Esophagus squamous epithelium (tissue), 5 donors: ENCODE results near the gene IQSEC3. TPM values are rescaled to one million over a fixed set of nuclear protein-coding genes. Genes with fewer than 3 reads are reported as not detected.
"Not testable (repeated sequence)": the region's sequence is repeated elsewhere in the genome, so short reads cannot be mapped to it uniquely, and the experiment has no call there.

Experiments
- DNase-seq: peaks from one replicate; lab custom pipeline; 2025; lab: John Stamatoyannopoulos, UW
- H3K27ac ChIP-seq, 4 donors: fragments of 200-600 bp; sonication (generic); one replicate each; pipeline ENCODE4 v1.5.1; 2016 to 2019; ENCODE audit warnings: mild to moderate bottlenecking in 1 of 4
- H3K27me3 ChIP-seq, 4 donors: fragments of 200-600 bp; sonication (generic); 1 replicate in 3 of 4; 2 replicates in 1 of 4; pipeline versions ENCODE4 v1.5.1 to v1.6.0; 2017 to 2021; ENCODE audit warnings: antibody characterized with exemption in 1 of 4
- H3K36me3 ChIP-seq, 3 donors: fragments of 200-600 bp; sonication (generic); one replicate each; pipeline ENCODE4 v1.5.1; 2016 to 2019
- H3K4me1 ChIP-seq, 3 donors: fragments of 200-600 bp; sonication (generic); one replicate each; pipeline ENCODE4 v1.5.1; 2017 to 2019
- H3K4me3 ChIP-seq, 4 donors: fragments of 200-600 bp; sonication (generic); 1 replicate in 3 of 4; 2 replicates in 1 of 4; pipeline ENCODE4 v1.5.1; 2016 to 2019; ENCODE audit warnings: mild to moderate bottlenecking in 2 of 4, moderate library complexity in 1 of 4
- H3K9me3 ChIP-seq, 3 donors: fragments of 200-600 bp; sonication (generic); one replicate each; pipeline ENCODE4 v1.5.1; 2016 to 2019
- POLR2A ChIP-seq, 4 donors: fragments of 450-650 bp; IDR thresholded peaks; one replicate each; pipeline ENCODE4 v1.6.1; 2017; ENCODE audit warnings: antibody characterized with exemption in 4 of 4, mild to moderate bottlenecking in 4 of 4, moderate library complexity in 3 of 4
- WGBS, 2 donors: methylation state at CpG; one replicate each; pipeline ENCODE4 v1.1.5; 2018; 5-methylcytosine and 5-hydroxymethylcytosine counted together
- intact Hi-C: fragments of 100-400 bp; cut with DNase I; formaldehyde crosslinking; loops from one replicate; pipeline ENCODE4 v1.15.0; 2022
- total RNA-seq, 4 donors: library from RNA; depleted of rRNA; stranded (reverse); fragments of >200 nt; gene quantifications; one replicate each; pipeline ENCODE4 v1.1.0, GENCODE V29; 2016
- TF ChIP-seq, protein P1 (sequence below), 6 experiments: fragments of 450-650 bp in 4 of 6; fragments of 200-600 bp in 2 of 6; sonication (generic) in 2 of 6; IDR thresholded peaks; one replicate each; pipeline ENCODE4 v1.5.1; 2016 to 2019; ENCODE audit warnings: antibody characterized with exemption in 6 of 6, mild to moderate bottlenecking in 4 of 6, moderate library complexity in 4 of 6
- donor health status: DM: yes; HTN: yes; CAD: no.

Gene IQSEC3
- total RNA-seq, result under 1 TPM in 3 of 4 donors, not detected in 1; 0.04 to 0.95 (median 0.08) TPM

DNA sequence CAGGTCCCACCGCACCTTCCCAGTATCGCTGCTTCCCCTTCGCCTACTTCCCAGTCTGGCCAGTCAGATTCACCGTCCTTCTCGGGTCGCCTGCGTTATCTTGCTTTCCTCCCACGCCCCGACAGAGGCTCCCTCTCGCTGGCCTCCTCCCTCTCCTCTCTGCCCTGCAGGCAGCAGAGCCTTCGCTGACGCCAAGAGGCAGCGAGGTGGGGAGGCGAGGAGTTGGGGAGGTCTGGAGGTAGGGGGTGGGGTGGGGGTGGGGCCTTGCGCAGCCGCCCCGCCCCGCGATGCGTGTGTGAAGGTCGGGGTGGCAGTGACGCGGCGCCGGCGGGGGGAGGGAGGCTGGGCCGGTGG lies at the start of gene IQSEC3:
TSS of gene IQSEC3 (plus strand) at position 340 of the 354 bp plus-strand sequence. CDS start 116 bp downstream, outside the sequence.
- H3K4me3 ChIP-seq, DNase-seq, H3K36me3 ChIP-seq, H3K9me3 ChIP-seq, H3K4me1 ChIP-seq, intact Hi-C loops, H3K27ac ChIP-seq: not testable (repeated sequence)
- H3K27me3 ChIP-seq, result peaks cover 0 to 44% (median 0%) of the 10 kb centered on the region in 4 donors
- WGBS, 2 donors, result no CpG with 5 or more reads among the region's 27 CpGs

DNA sequence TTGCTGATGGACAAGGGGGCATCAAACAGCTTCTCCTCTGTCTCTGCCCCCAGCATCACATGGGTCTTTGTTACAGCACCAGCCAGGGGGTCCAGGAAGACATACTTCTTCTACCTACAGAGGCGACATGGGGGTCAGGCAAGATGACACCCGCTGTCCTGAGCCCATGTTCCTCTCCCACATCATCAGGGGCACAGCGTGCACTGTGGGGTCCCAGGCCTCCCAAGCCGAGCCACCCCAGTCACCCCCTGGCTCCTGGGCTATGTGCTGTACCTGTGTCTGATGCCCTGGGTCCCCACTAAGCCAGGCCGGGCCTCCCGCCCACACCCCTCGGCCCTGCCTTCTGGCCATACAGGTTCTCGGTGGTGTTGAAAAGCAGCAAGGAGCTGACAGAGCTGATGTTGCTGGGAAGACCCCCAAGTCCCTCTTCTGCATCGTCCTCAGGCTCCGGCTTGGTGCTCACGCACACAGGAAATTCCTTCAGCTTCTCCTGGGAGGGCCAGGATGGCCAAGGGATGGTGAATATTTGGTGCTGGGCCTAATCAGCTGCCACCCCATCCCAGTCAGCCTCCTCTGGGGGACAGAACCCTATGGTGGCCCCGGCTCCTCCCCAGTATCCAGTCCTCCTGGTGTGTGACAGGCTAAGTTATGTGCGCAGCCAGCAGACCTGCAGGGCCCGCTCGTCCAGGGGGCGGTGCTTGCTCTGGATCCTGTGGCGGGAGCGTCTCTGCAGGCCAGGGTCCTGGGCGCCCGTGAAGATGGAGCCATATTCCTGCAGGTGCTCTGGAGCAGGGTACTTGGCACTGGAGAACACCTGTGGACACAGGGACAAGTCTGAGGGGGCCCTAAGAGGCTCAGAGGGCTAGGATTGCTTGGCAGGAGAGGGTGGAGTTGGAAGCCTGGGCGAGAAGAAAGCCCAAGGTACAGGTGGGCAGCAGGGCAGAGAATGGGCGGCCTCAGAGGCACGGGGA lies 48.9 kb upstream of the IQSEC3 start:
- H3K27me3 ChIP-seq, H3K9me3 ChIP-seq, intact Hi-C loops, DNase-seq, H3K4me3 ChIP-seq, H3K27ac ChIP-seq: not testable (repeated sequence)
- Histone ChIP-seq H3K4me1 (peaks cover 4 to 14% (median 4%) of the 10 kb centered on the region in 3 donors), H3K36me3 (peaks cover 0 to 38% (median 8%) of the 10 kb centered on the region in 3 donors)
- WGBS, 2 donors, result 100% methylated on average over 6 of the region's 23 CpGs; no CpG with 5 or more reads in 1 of the 2 donors

DNA sequence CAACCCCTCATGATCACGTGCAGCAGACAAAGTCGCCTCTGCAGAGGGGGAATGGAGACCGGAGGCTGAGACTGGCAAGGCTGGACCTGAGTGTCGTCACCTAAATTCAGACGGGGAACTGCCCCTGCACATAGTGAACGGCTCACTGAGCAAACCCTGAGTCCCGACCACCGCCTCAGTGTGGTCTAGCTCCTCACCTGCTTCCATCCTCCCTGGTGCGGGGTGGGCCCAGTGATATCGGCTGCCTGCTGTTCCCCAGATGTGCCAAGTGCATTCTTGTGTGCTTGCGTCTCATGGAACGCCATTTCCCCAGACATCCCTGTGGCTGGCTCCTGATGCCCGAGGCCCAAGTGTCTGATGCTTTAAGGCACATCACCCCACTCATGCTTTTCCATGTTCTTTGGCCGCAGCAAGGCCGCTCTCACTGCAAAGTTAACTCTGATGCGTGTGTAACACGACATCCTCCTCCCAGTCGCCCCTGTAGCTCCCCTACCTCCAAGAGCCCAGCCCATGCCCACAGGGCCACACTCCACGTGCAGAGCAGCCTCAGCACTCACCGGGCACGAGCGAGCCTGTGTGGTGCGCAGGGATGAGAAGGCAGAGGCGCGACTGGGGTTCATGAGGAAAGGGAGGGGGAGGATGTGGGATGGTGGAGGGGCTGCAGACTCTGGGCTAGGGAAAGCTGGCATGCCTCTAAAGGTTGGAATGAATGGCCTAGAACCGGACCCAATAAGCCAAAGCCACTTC lies 47.6 kb upstream of the IQSEC3 start:
- H3K4me3 ChIP-seq, H3K27ac ChIP-seq, DNase-seq, H3K9me3 ChIP-seq, intact Hi-C loops, H3K27me3 ChIP-seq, H3K4me1 ChIP-seq: not testable (repeated sequence)
- WGBS, 2 donors, result no CpG with 5 or more reads among the region's 26 CpGs
- H3K36me3 ChIP-seq, result peaks cover 0 to 39% (median 8%) of the 10 kb centered on the region in 3 donors

DNA sequence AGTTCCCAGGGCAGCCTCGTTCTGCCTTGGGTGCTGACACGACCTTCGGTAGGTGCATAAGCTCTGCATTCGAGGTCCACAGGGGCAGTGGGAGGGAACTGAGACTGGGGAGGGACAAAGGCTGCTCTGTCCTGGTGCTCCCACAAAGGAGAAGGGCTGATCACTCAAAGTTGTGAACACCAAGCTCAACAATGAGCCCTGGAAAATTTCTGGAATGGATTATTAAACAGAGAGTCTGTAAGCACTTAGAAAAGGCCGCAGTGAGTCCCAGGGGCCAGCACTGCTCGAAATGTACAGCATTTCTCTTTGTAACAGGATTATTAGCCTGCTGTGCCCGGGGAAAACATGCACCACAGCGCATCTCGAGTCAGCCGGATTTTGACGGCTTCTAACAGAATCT lies 46.7 kb upstream of the IQSEC3 start:
- H3K9me3 ChIP-seq, DNase-seq, intact Hi-C loops, H3K27ac ChIP-seq, H3K27me3 ChIP-seq, H3K4me1 ChIP-seq, H3K4me3 ChIP-seq: not testable (repeated sequence)
- H3K36me3 ChIP-seq, result peaks cover 0 to 39% (median 8%) of the 10 kb centered on the region in 3 donors
- 80% methylated on average over 1 of the region's 11 CpGs; no CpG with 5 or more reads in 1 of the 2 donors for WGBS, 2 donors

DNA sequence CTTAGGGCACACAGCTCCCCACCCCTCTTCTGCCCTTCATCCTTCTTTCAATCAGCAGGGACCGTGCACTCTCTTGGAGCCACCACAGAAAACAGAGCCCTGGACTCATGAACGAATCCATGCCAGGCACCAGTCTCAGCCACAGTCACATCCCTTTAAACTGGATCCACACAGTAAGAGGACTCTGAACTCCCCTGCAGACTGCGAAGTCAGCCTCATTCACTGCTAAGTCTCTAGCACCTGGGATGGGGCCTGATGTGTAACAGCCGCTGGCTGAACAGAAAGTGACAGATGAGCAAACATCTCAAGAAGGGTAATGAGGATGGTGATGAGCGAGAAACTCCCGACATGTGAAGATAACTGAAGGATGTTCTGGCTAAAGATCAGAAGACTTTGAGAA lies 45.8 kb upstream of the IQSEC3 start:
- Histone ChIP-seq H3K4me1 (no peaks in the 10 kb centered on the region), H3K27ac (no peak overlapping the region), H3K36me3 (peaks cover 0 to 35% (median 8%) of the 10 kb centered on the region in 3 donors), H3K27me3 (no peaks in the 10 kb centered on the region), H3K9me3 (no peaks in the 10 kb centered on the region), H3K4me3 (no peak overlapping the region)
- TF ChIP-seq, protein P1, sequence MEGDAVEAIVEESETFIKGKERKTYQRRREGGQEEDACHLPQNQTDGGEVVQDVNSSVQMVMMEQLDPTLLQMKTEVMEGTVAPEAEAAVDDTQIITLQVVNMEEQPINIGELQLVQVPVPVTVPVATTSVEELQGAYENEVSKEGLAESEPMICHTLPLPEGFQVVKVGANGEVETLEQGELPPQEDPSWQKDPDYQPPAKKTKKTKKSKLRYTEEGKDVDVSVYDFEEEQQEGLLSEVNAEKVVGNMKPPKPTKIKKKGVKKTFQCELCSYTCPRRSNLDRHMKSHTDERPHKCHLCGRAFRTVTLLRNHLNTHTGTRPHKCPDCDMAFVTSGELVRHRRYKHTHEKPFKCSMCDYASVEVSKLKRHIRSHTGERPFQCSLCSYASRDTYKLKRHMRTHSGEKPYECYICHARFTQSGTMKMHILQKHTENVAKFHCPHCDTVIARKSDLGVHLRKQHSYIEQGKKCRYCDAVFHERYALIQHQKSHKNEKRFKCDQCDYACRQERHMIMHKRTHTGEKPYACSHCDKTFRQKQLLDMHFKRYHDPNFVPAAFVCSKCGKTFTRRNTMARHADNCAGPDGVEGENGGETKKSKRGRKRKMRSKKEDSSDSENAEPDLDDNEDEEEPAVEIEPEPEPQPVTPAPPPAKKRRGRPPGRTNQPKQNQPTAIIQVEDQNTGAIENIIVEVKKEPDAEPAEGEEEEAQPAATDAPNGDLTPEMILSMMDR (IDR thresholded peaks at IDR 0.05), result no peak
- no peak for TF ChIP-seq POLR2A (IDR thresholded peaks at IDR 0.05)
- intact Hi-C loops, result no loop called here
- WGBS, 2 donors, result 51 to 58% methylated on average over 6 of the region's 6 CpGs
- DNase-seq, result no peak

DNA sequence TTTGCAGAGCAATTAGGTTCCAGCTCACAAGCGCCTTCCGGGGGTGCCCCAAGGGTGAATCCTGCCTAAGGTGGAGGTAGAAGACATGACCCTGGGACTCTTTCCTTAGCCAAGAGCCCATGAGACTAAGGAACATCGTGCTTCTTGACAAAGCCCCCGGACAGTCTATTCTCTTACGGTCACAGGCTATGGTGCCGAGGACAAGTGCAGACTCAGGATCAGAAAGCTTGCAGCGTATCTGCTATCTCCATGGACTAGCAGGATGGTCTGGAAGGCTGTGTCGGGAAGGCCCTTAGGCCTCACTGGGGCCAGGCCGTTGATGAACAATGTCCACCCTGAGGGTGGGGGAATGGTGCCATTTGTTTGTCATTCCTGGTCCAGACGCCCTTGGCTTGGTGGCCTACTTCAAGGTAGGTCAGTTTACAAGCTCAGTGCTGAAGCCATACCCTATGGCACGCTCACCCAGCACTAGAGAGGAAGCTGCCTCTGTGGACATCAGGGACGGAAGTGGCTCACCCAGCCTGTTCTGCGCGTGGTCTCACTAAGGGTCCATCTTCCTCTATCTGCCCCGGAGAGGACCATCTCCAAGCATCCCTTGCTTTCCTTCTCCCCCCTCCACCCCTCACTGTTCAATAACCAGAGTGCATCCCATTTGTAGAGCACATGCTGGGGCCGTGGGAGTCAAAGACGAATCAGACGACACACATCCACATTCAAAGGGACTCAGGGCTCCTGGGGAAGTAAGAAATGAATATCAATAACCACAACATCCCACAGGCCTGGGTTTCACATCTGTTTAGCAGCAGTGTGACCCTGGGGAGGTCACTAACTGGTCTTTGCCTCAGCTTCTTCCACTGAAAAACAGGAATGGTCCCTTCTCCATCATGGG lies 45.0 kb upstream of the IQSEC3 start:
- intact Hi-C loops, result no loop called here
- H3K27ac ChIP-seq, result no peak overlapping the region

More for the DNA sequence above, 45.0 kb upstream of the IQSEC3 start:
- no peaks in the 10 kb centered on the region for H3K4me1 ChIP-seq
- TF ChIP-seq POLR2A (IDR thresholded peaks at IDR 0.05), result no peak
- TF ChIP-seq, protein P1 (IDR thresholded peaks at IDR 0.05), result no peak
- no peak overlapping the region for H3K4me3 ChIP-seq
- H3K27me3 ChIP-seq, result no peaks in the 10 kb centered on the region
- WGBS, 2 donors, result 64 to 73% methylated on average over 18 of the region's 18 CpGs
- no peaks in the 10 kb centered on the region for H3K9me3 ChIP-seq
- DNase-seq, result no peak
- H3K36me3 ChIP-seq, result peaks cover 0 to 33% (median 8%) of the 10 kb centered on the region in 3 donors
